IPS DF 6.9 (cell line): ENCODE results near the gene KCTD11.
A peak's percentile ranks its signal among the peaks of the same experiment; 100 is the strongest.

Experiments used
- DNase-seq: peaks from one replicate; pipeline ENCODE4 v3.0.0-alpha.2; 2013; ENCODE audit warnings: low read depth, low spot score
- H3K27ac ChIP-seq: one replicate; pipeline ENCODE4 v1.5.1; 2013; ENCODE audit warnings: low read length, control low read depth
- H3K27me3 ChIP-seq: 2 replicates; pipeline ENCODE4 v1.6.1; 2013; ENCODE audit warnings: mild to moderate bottlenecking, low read length; ENCODE audit not compliant: control insufficient read depth, insufficient read depth
- H3K36me3 ChIP-seq: 2 replicates; pipeline ENCODE4 v1.6.1; 2013; ENCODE audit warnings: low read length; ENCODE audit not compliant: control insufficient read depth, insufficient read depth
- H3K4me1 ChIP-seq: 2 replicates; pipeline ENCODE4 v1.6.1; 2013; ENCODE audit warnings: low read length; ENCODE audit not compliant: control insufficient read depth, insufficient read depth
- H3K4me3 ChIP-seq: 2 replicates; pipeline ENCODE4 v1.5.1; 2013; ENCODE audit warnings: mild to moderate bottlenecking, low read length
- H3K9me3 ChIP-seq: 2 replicates; pipeline ENCODE4 v1.6.1; 2013; ENCODE audit warnings: low read length, inconsistent platforms; ENCODE audit not compliant: control insufficient read depth, insufficient read depth
- WGBS: extraction: QIAGEN DNeasy Blood & Tissue Kit; methylation state at CpG from one replicate; pipeline ENCODE4 v1.1.7; 2013; ENCODE audit warnings: mixed read lengths, missing lambda C conversion rate; ENCODE audit not compliant: insufficient read length, insufficient coverage; 5-methylcytosine and 5-hydroxymethylcytosine counted together

Gene KCTD11

GRCh38 chr17:7351665-7352502, at the start of gene KCTD11:
KCTD11 (plus strand) TSS chr17:7352162.
- Histone ChIP-seq H3K4me1 (peaks cover 4% of the 10 kb centered on the region; the same call in 1 of the 2 replicates), H3K4me3 (peak within 1 kb of the TSS; percentile 69; the same call in 1 of the 2 replicates), H3K9me3 (no peaks in the 10 kb centered on the region), H3K36me3 (no peaks in the 10 kb centered on the region), H3K27ac (no peak within 1 kb of the TSS), H3K27me3 (no peaks in the 10 kb centered on the region)
- DNase-seq, result no peak
- no CpG with 5 or more reads among the region's 91 CpGs for WGBS

GRCh38 chr17:7304179-7304578, 47.8 kb upstream of the KCTD11 start:
- WGBS, result no CpG with 5 or more reads among the region's 7 CpGs
- no peak for DNase-seq
- H3K9me3 ChIP-seq, result no peaks in the 10 kb centered on the region
- no peak overlapping the region for H3K4me3 ChIP-seq
- H3K27me3 ChIP-seq, result no peaks in the 10 kb centered on the region
- H3K36me3 ChIP-seq, result no peaks in the 10 kb centered on the region
- H3K27ac ChIP-seq, result no peak overlapping the region
- H3K4me1 ChIP-seq, result no peaks in the 10 kb centered on the region

GRCh38 chr17:7306911-7307685, 44.9 kb upstream of the KCTD11 start, which contains the start of gene EIF5A:
EIF5A (plus strand) TSS chr17:7307628; CDS start chr17:7309636, 2,008 bp downstream.
- Histone ChIP-seq H3K36me3 (peaks cover 22% of the 10 kb centered on the region), H3K4me1 (no peaks in the 10 kb centered on the region), H3K27ac (no peak within 1 kb of the TSS), H3K4me3 (peak within 1 kb of the TSS; percentile 99), H3K27me3 (no peaks in the 10 kb centered on the region), H3K9me3 (no peaks in the 10 kb centered on the region)
- peak; percentile 99 for DNase-seq
- no CpG with 5 or more reads among the region's 64 CpGs for WGBS

- Histone ChIP-seq H3K27me3 (no peaks in the 10 kb centered on the region), H3K4me1 (no peaks in the 10 kb centered on the region), H3K4me3 (peak overlapping the region; percentile 99), H3K9me3 (no peaks in the 10 kb centered on the region), H3K27ac (no peak overlapping the region), H3K36me3 (peaks cover 27% of the 10 kb centered on the region)
- WGBS, result no CpG with 5 or more reads among the region's 104 CpGs
- no peak for DNase-seq
These were observed 44.0 kb upstream of the KCTD11 start for GRCh38 chr17:7307686-7308624.

- Histone ChIP-seq H3K4me1 (no peaks in the 10 kb centered on the region), H3K4me3 (peak overlapping the region; percentile 99), H3K9me3 (no peaks in the 10 kb centered on the region), H3K27ac (no peak overlapping the region), H3K36me3 (peaks cover 30% of the 10 kb centered on the region), H3K27me3 (no peaks in the 10 kb centered on the region)
- no peak for DNase-seq
- WGBS, result no CpG with 5 or more reads among the region's 14 CpGs
These were observed 43.1 kb upstream of the KCTD11 start for GRCh38 chr17:7308625-7309433.

GRCh38 chr17:7309628-7310027, 42.3 kb upstream of the KCTD11 start:
- Histone ChIP-seq H3K27ac (no peak overlapping the region), H3K4me3 (no peak overlapping the region), H3K9me3 (no peaks in the 10 kb centered on the region), H3K36me3 (peaks cover 30% of the 10 kb centered on the region), H3K4me1 (no peaks in the 10 kb centered on the region), H3K27me3 (no peaks in the 10 kb centered on the region)
- no peak for DNase-seq
- no CpG with 5 or more reads among the region's 12 CpGs for WGBS

- H3K36me3 ChIP-seq, result peaks cover 34% of the 10 kb centered on the region
These were observed 40.8 kb upstream of the KCTD11 start for GRCh38 chr17:7311110-7311705.

GRCh38 chr17:7312432-7313087, 39.4 kb upstream of the KCTD11 start:
- Histone ChIP-seq H3K27ac (no peak overlapping the region), H3K27me3 (no peaks in the 10 kb centered on the region), H3K4me1 (peaks cover 3% of the 10 kb centered on the region; the same call in 1 of the 2 replicates), H3K4me3 (no peak overlapping the region), H3K9me3 (no peaks in the 10 kb centered on the region), H3K36me3 (peaks cover 39% of the 10 kb centered on the region)
- WGBS, result no CpG with 5 or more reads among the region's 7 CpGs
- no peak for DNase-seq

More at GRCh38 chr17:7311110-7311705, 40.8 kb upstream of the KCTD11 start:
- Histone ChIP-seq H3K27ac (no peak overlapping the region), H3K4me3 (no peak overlapping the region), H3K4me1 (peaks cover 3% of the 10 kb centered on the region; the same call in 1 of the 2 replicates), H3K27me3 (no peaks in the 10 kb centered on the region), H3K9me3 (no peaks in the 10 kb centered on the region)
- WGBS, result 100% methylated on average over 1 of the region's 7 CpGs
- DNase-seq, result no peak
